Thyroid gland (tissue), 4 donors: ENCODE data around the gene MICOS13.

Experiments used
- CTCF ChIP-seq, 6 experiments: fragments of 200-600 bp in 3 of 6; fragments of 450-650 bp in 3 of 6; sonication (generic) in 3 of 6; IDR thresholded peaks; one replicate each; pipeline ENCODE4 v1.5.1; 2016 to 2019; ENCODE audit warnings: antibody characterized with exemption in 6 of 6, mild to moderate bottlenecking in 2 of 6, inconsistent platforms in 1 of 6, moderate library complexity in 1 of 6
- POLR2A ChIP-seq, 2 donors: fragments of 450-650 bp; IDR thresholded peaks; one replicate each; pipeline ENCODE4 v1.6.1; 2017; ENCODE audit warnings: antibody characterized with exemption in 2 of 2, mild to moderate bottlenecking in 2 of 2, moderate library complexity in 1 of 2

GRCh38 chr19:5717215-5717935, 37.1 kb upstream of the MICOS13 start:
- TF ChIP-seq POLR2A (IDR thresholded peaks at IDR 0.05) (no peak), CTCF (IDR thresholded peaks at IDR 0.05) (no peak)
